GM19023 (cell line): Measurements from ENCODE around the gene KIF5B.
"Not testable (repeated sequence)": the region's sequence is repeated elsewhere in the genome, so short reads cannot be mapped to it uniquely, and the experiment has no call there.

ENCODE experiments used
- ATAC-seq: cut with Tn5 transposase; IDR thresholded peaks from one replicate; pipeline ENCODE4 v1.9.1; 2021; ENCODE audit warnings: mild to moderate bottlenecking, moderate library complexity; ENCODE audit not compliant: unreplicated experiment

The KIF5B gene

DNA sequence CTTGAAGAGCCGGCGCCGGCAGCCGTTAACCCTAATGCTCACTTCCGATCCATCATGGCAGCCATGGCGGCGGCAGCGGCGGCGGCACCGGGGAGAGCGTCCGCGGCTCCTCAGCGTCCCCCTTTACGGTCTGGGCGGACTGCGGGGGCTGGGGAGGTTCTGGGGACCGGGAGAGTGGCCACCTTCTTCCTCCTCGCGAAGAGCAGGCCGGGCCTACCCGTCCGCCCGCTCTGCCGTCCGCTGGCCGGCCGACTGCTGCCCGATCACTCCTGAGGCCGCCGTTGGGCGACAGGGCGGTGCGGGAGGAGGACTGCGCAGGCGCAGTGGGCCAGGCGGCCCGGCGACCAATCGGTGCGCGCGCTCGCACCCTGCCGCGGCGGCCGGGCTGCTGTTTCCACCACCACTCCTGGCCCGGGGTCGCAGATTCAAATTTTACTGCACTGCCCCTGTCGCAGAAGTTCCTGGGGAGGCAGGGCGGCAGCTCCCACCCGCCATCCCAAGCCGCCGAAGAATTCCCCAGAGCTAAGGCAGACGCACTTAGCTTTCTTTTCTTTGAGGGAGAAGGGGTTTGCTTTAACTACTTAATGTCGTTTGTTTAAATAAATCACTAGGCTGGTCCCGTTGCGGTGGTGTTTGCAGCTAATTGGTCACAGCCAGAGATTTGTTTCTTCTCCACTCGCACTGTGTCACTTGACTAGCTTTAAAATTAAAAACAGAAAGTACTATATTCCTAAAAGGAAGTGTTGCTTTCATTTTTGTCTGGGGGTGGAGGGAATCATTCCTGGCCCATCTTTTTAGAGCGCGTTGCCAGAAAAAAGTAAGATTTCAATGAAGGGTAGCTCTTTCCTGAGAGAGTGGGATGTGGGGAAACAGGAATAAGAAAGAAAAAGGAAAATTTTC, at the start of gene KIF5B:
Gene KIF5B, minus strand, starts transcription at position 290 of the 900 bp plus-strand sequence. CDS start 452 bp downstream, outside the sequence.
- peak; percentile 92 for ATAC-seq

DNA sequence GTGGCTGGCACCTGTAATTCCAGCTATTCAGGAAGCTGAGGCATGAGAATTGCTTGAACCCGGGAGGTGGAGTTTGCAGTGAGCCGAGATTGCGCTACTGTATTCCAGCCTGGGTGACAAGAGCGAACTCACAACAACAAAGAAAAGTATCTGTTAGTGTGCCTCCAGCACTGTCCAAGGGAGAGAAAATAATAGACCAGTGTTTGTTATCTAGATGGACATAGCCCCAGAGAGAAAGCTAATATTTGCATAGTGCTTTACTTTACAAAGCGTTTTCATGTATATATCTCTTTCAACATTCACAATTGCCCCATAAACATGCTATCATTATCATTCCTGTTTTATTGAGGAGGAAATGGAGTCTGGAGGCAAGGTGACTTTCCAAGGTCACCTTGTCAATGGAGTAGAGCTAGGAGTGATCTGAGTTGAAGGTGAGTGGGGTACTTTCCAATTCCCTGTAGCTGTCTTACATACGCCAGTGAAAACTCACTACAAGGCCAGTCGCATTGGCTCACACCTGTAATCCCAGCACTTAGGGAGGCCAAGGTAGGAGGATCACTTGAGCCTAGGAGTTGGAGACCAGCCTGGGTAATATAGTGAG, 49.7 kb upstream of the KIF5B start:
- no peak for ATAC-seq

DNA sequence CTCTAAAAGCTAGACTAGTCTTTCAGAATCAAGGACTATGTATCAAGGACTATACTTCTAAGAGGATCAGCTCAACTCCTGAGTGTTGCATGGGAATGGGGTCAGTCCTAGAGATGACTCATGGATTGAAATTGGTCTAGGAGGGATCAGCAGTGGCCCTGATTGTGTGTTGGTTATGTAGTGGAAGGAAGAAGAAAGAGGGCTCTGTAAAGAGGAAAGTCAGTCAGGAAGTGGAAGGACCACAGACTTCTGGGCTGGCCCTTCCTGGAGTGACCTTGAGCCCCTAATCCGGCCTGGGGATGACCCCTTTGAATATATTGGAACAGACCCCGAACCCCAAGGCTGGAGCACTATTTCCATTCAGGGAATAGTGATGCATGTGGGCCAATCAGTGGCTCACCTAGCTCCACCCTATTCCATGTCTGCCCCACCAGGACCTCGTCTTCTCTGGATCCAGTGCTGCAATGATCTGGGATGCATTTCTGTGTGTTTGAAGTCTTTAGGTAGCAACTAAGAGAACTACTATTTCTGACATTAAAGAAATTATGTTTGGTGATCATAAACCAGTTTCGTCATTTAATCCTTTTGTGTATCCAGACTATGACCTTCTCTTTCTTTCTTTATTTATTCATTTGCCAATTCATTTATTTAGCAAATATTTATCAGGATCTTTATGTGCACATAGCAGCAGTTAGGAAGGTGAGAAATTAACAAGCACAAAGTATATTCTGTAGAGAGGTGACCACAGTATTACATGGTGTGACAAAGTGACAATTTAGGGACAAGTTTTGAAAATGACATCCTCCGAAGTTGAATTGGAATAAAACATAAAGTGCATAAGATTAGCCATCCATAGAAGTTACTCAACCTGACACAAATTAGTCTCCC, 48.6 kb upstream of the KIF5B start:
- ATAC-seq: no peak

DNA sequence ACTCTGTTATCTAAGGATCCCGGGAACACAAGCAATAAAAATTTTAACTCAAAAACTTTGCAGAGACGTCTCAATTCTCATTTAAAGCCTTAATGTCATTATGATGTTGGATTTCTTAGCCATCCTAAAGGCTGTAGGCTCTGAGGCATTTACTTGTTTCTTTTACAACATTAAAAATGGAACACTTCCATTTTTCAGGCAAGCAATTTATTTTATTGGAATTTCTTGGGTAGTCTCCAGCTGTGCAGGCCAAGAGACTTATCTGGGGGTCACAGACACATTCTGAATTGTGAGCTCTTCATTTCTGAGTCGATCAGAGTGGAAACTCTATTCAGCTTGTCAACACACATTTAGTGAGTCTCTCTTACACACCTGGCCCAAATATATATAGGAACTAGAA, 48.0 kb upstream of the KIF5B start:
- ATAC-seq: no peak

DNA sequence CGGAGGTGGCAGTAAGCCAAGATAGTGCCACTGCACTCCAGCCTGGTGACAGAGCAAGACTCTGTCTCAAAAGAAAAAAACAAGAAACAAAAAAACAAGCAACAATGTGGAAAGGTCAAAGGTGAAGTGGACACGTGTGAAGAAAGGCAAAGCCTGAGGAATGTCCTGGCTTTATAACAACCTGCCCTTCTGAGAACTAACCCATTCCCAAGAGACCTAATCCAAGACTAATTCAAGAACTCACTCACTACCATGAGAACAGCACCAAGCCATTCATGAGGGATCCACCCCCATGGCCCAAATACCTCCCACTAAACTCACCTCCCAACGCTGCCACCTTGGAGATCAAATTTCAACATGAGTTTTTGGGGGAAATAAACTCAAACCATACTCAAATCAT, 47.5 kb upstream of the KIF5B start:
- no peak for ATAC-seq

DNA sequence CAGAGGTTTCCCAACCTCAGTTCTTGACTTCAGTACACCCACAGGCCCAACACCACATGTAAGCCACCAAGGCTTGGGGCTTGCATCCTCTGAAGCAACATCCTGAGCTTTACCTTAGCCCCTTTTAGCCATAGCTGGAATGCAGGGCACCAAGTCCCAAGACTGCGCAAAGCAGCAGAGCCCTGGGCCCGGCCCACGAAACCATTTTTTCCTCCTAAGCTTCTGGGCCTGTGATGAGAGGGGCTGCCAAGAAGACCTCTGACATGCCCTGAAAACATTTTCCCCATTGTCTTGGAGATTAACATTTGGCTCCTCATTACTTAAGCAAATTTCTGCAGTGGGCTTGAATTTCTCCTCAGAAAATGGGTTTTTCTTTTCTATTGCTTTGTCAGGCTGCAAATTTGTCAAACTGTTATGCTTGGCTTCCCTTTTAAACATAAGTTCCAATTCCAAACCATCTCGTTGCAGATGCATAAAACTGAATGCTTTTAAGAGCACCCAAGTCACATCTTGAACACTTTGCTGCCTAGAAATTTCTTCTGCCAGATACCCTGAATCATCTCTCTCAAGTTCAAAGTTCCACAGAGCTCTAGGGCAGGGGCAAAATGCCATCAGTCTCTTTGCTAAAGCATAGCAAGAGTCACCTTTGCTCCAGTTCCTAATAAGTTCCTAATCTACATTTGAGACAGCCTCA, 42.5 kb upstream of the KIF5B start:
- ATAC-seq: not testable (repeated sequence)

DNA sequence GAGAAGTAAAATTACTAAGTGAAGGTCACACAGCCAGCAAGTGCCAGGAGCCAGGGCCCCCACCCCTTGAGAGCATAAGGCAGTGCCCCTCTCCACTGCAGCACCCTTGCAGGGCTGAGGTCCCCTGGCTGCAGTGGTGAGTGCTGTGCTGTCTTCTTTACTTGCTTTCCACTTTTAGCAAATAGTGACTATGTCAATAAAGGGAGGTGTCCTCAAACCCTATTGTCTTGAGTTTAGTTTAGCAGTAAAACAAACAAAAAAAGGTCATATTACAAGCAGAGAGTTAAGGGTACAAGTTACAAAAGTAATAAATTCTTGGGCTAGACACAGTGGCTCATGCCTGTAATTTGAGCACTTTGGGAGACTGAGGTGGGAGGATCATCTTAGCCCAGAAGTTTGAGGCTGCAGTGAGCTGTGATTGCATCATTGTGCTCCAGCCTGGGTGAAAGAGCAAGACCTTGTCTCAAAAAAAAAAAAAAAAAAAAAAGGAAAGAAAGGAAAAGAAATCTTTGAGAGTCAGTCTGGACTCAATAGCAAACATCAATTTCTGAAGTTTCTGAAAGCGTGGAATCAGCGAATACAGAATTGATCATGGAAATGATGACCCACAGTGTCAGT, 39.0 kb upstream of the KIF5B start:
- no peak for ATAC-seq

DNA sequence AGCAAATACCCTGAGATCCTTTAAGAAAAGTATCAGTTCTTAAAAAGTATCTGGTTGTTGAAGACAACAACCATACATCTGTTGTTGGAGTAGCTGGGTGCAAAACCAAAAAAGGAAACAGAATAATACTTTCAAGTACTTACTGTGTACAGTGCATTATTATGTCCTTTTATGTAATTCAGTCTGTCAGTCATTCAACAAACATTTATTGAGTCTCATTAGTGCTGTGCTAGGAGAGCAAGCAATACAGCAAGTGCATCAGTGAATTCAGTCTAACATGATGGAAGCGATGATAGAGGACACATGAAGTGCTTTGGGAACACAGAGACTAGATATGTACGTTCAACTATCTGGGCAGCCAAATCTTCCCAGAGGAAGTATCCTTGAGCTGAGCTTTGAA, 37.4 kb upstream of the KIF5B start:
- ATAC-seq: no peak

DNA sequence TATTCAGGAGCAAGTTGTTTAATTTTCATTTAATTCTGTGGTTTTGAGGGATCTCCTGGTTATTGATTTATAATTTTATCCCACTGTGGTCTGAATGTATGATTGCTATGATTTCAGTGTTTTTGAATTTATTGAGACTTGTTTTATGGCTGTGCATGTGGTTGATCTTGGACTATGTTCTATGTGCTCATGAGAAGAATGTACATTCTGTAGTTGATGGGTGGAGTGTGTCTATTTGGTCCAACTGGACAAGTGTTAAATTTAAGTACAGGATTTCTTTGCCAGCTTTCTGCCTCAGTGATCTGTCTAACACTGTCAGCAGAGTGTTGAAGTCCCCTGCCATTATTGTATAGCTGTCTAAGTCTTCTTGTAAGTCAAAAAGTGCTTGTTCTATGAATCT, 34.8 kb upstream of the KIF5B start:
- ATAC-seq: no peak

DNA sequence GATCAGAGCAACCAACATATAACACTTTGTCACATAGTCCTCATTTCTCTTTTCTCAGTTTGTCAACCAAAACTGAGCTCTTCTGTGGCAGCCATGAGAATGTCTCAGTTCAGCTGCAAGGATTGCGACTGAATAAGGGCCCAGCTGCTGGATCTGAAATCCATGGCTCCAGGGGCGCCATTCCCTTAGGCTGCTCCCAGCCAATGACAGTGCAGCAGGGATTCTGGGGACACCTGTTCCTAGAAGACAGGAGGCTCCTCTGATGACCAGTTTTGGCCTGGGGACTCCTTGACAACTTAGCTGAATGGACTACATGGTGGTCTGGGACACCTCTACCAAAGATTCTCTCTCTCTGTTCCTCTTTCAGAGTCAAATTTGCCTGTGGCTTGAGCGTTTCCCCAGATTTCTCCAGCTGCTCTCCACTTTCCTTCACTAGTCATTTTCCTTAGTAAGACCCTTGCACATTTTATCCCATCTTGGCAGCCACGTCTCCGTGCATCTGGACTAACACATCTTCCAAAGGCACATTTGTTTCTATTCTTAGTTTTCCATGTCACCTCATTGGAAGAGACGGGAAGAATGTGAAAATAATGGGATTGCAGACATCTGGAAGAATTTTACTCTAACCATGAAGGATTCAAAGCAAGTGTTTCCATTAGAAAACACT, 28.1 kb upstream of the KIF5B start:
- ATAC-seq: no peak

DNA sequence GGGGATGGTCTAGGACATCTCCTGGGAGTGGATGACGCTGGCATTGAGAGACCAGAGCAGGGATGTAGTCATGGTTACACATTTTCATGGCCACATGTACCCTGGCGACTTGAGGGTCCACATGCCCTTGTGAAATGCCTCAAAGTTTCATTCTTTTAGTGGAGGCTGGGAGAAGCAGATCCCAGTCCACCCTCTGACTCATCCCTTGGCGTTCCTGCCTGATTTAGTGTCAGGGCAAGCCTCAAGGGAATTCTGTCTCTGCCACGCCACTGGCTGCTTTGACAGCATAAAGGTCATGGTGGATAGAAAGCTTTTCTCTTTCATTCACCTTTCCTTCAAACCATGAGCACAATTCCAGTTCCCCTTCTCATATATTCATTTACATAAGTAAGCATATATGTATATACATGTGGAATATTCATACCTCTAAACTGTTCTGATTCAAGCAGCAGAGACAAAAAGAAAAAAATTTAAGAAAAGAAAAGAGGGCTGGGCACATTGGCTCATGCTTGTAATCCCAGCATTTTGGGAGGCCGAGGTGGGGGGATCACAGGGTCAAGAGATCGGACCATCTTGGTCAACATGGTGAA, 21.8 kb upstream of the KIF5B start:
- no peak for ATAC-seq

DNA sequence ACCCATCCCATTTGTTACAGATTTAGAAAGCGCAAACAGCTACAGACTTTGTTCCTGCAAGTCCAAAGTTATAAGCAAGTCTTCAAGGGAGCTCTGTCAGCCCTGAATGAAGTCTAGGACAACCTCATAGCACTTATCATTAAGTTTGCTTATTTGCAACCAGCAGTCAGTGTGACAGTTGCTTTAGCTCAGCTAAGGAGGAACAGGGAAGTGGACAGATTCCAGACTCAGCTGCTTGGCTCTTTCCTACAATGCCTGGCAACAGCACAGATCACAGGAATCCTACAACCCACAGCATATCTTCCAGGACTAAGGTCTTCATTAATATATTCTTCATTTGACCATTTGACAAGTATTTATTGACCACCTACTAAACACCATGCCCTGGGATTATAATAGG, 17.4 kb upstream of the KIF5B start:
- ATAC-seq: no peak

DNA sequence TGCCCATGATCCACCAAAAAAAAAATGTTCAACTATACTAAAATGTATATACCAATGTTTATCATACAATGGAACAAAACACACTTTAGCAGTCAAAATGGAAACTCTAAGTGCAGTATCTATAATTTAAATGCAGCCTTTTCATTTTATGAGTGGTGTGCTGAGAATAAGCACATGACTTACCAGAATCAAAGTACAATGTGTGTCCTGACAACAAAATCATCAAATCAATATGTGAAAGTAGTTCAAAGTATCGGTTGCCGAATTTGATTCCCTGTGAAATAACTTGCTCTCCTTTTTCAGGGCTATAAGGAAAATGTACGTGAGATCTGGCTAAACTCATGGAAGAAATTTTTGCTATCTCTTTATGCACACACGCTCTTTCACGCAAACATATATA, 16.9 kb upstream of the KIF5B start:
- ATAC-seq: no peak

DNA sequence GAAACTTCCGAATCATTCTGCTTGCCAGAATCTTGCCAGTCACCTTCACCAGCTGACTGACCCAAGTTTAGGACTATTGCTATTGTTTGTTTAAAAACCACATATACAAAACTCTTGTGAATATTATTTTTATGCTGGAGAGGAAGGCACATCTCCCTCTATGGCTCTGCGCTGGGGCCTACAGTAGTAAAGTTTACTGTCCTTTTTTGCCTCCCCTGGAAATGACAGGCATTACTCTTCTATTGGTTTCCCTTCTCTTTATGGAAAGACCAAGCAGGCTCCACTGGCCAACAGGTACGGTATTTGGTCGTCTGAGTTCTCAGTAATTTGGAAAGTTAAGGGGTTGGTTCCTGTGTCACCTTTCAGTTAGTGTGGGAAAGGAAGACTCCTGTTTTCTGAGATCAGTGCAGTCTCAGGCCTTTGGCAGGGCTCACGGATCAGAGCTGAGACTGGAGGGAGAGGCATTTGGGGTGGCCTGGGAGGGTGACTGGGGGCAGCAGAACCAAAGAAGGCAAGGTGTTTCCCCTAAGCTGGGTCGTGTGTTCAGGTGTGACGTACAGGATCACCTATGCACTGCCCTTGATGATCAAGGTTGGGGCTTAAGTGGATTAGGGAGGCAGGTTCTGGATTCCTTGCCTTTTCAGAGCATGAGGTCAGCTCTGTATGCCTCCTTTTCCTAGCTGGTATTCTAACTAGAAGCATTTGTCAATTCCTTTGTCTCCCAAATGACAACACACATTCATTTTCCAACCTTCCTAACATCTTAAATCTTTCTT, 16.0 kb upstream of the KIF5B start:
- no peak for ATAC-seq

DNA sequence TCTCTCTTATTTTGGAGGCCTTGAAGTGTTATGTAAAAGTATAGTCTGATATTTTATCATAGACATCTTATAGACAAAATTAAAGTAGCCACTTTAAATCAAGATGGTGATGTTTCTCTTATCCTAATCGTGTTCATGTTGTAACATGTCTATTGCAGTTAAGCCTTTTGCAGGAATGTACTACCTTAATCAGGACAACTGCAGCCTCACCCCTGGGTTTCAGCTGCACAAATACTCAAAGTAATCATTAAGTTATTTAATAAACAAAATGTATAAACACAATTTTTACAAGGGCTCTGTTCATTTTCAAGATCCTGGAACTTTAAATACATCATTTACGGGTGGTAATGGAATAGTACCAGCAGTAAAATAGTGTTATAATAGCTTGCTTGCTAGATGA, 14.4 kb upstream of the KIF5B start:
- ATAC-seq: no peak

DNA sequence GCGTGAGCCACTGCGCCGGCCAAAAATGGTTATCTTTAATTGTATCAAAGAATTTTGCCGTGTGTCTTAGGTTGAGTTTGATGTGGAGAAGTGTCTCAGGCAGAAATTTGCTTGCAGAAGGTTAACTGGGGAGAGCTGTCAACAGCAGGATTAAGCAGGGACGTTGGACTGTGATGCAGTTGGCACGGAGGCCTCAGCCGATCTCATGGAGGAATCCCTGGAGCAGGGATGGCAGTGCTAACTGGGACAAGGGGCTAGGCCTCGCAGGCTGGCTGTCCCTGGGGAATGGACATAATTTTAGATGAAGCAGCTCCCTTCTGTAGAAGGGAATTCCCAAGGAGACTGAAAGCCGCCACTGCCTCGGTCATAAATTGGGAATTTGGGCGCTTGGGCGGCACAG, 12.3 kb upstream of the KIF5B start:
- ATAC-seq: no peak

DNA sequence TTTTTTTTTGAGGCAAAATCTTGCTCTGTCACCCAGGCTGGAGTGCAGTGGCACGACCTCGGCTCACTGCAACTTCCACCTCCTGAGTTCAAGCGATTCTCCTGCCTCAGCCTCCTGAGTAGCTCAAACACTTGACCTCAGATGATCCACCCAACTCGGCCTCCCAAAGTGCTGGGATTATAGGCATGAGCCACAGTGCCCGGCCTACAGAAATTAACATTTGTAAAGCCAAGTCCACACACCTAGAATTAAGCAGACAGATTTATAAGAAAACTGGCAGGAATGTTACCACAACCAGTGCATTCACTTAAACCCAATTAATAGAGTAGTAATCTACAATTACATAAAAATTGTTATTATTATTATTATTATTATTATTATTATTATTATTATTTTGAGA, 11.7 kb upstream of the KIF5B start:
- ATAC-seq: not testable (repeated sequence)

DNA sequence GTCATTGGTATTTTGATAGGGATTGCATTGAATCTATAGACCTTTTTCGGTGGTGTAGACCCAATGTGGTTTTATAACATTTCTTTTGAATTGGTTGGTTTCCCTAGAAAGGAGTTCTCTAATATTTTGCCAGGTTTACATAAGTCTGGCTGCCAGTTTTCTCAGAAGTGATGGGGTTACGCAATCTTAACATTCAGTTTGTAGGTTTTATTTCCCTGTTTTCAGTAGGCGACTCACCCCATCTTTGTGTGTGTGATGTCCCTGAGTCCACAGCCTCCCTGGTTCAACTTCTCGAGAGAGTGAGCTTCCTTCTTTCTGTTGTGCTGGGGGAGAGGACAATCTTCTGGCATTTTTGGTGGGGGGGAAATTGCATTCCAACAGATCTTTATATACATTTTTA, 9.6 kb upstream of the KIF5B start:
- ATAC-seq: no peak

DNA sequence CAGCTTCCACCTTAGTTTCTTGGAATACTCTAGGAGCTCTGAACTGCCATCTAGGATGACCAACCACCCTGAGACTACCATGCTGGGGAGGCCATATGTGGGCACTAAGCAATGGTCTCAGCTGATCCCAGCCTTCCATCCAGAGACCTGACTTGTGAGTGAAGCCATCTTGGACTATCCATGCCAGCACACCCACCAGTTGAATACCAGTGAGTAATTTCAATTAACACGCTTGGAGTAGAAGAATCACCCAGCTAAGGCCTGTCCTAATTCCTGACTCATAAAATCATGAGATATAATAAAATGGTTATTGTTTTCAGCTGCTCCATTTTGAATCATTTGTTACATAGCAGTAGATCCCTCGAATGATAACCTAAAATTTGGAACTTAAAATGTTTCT, 5.2 kb upstream of the KIF5B start:
- no peak for ATAC-seq
